Activated CD4-positive, alpha-beta memory T cell treated with anti-CD3 and anti-CD28 coated beads for 36 hours (primary cell): ENCODE measurements around the gene UPF2. TPM values are rescaled to one million over a fixed set of nuclear protein-coding genes. Genes with fewer than 3 reads are reported as not detected.
"Not testable (repeated sequence)": the region's sequence is repeated elsewhere in the genome, so short reads cannot be mapped to it uniquely, and the experiment has no call there.

Source experiments
- CTCF ChIA-PET: fragments of 350-600 bp; sonication (Branson Sonifier 250); formaldehyde crosslinking; loops from one replicate; lab custom pipeline; 2021; ENCODE audit warnings: antibody characterized with exemption, inconsistent platforms; lab: Charles Lee
- POLR2A ChIA-PET: fragments of 350-600 bp; sonication (Branson Sonifier 250); formaldehyde crosslinking; loops from one replicate; lab custom pipeline; 2021; ENCODE audit warnings: antibody characterized with exemption; lab: Charles Lee
- DNase-seq: peaks from one replicate; pipeline ENCODE4 v3.0.0-alpha.2; 2020
- H3K27ac Mint-ChIP-seq: one replicate; pipeline ENCODE4 v1.8.0; 2021; ENCODE audit warnings: mixed read lengths
- H3K27me3 Mint-ChIP-seq: one replicate; pipeline ENCODE4 v1.8.0; 2021; ENCODE audit warnings: mixed read lengths
- H3K36me3 Mint-ChIP-seq: one replicate; pipeline ENCODE4 v1.8.0; 2021; ENCODE audit warnings: mixed read lengths
- H3K4me1 Mint-ChIP-seq: one replicate; pipeline ENCODE4 v1.8.0; 2021; ENCODE audit warnings: low read depth, mixed read lengths
- H3K4me3 Mint-ChIP-seq: one replicate; pipeline ENCODE4 v1.8.0; 2021; ENCODE audit warnings: mild to moderate bottlenecking, mixed read lengths
- H3K9me3 Mint-ChIP-seq: one replicate; pipeline ENCODE4 v1.8.0; 2021; ENCODE audit warnings: mixed read lengths
- intact Hi-C: fragments of 100-400 bp; cut with micrococcal nuclease; formaldehyde crosslinking; loops from one replicate; pipeline ENCODE4 v1.15.1; 2023
- total RNA-seq, 2 experiments: library from RNA; stranded (reverse); gene quantifications; one replicate each; pipeline ENCODE4 v1.2.3, GENCODE V29; 2021

Gene UPF2
- total RNA-seq, 2 experiments from 2014 or later = 29.5 to 32.0 TPM

GRCh38 chr10:12031404-12031803 is 11.2 kb downstream of the UPF2 start:
- Mint-ChIP-seq H3K9me3 (no peaks in the 10 kb centered on the region), H3K27ac (no peak overlapping the region), H3K4me1 (peaks cover 32% of the 10 kb centered on the region), H3K4me3 (no peak overlapping the region), H3K27me3 (no peaks in the 10 kb centered on the region), H3K36me3 (peaks cover 48% of the 10 kb centered on the region)
- CTCF ChIA-PET = no interaction called here
- POLR2A ChIA-PET = no interaction called here
- DNase-seq = no peak
- intact Hi-C loops = no loop called here

- intact Hi-C loops = no loop called here
- peaks cover 33% of the 10 kb centered on the region for H3K36me3 Mint-ChIP-seq
- no peaks in the 10 kb centered on the region for H3K9me3 Mint-ChIP-seq
- DNase-seq = no peak
- peaks cover 35% of the 10 kb centered on the region for H3K4me1 Mint-ChIP-seq
- H3K27me3 Mint-ChIP-seq = no peaks in the 10 kb centered on the region
- POLR2A ChIA-PET = no interaction called here
- no peak overlapping the region for H3K4me3 Mint-ChIP-seq
- CTCF ChIA-PET = no interaction called here
- H3K27ac Mint-ChIP-seq = no peak overlapping the region
These were observed 15.1 kb downstream of the UPF2 start for GRCh38 chr10:12027539-12027938.

- Mint-ChIP-seq H3K27ac (no peak overlapping the region), H3K36me3 (peaks cover 23% of the 10 kb centered on the region), H3K4me3 (no peak overlapping the region), H3K4me1 (peaks cover 30% of the 10 kb centered on the region), H3K9me3 (no peaks in the 10 kb centered on the region), H3K27me3 (no peaks in the 10 kb centered on the region)
- POLR2A ChIA-PET = interaction anchor here (1.2 kb wide), 1 partner anchor 16 kb away, joined by 3 read pairs; no protein-coding TSS in a partner anchor
- CTCF ChIA-PET = interaction anchor here (0.6 to 2.1 kb wide), 2 partner anchors 39 to 95 kb away, joined by 3 to 6 read pairs; no protein-coding TSS in a partner anchor
- no peak for DNase-seq
- intact Hi-C loops = no loop called here
These were observed 17.0 kb downstream of the UPF2 start for GRCh38 chr10:12025591-12025990.

GRCh38 chr10:12022580-12023257 is 19.9 kb downstream of the UPF2 start:
- peaks cover 11% of the 10 kb centered on the region for H3K36me3 Mint-ChIP-seq
- POLR2A ChIA-PET = no interaction called here
- no peaks in the 10 kb centered on the region for H3K27me3 Mint-ChIP-seq
- intact Hi-C loops = no loop called here
- H3K4me1 Mint-ChIP-seq = peaks cover 24% of the 10 kb centered on the region
- no peak for DNase-seq
- peak overlapping the region; percentile 18 for H3K27ac Mint-ChIP-seq
- CTCF ChIA-PET = no interaction called here
- no peaks in the 10 kb centered on the region for H3K9me3 Mint-ChIP-seq
- H3K4me3 Mint-ChIP-seq = no peak overlapping the region

GRCh38 chr10:12020574-12020973 is 22.0 kb downstream of the UPF2 start:
- Mint-ChIP-seq H3K27me3 (no peaks in the 10 kb centered on the region), H3K27ac (no peak overlapping the region), H3K9me3 (no peaks in the 10 kb centered on the region), H3K36me3 (peaks cover 6% of the 10 kb centered on the region), H3K4me3 (no peak overlapping the region), H3K4me1 (peaks cover 14% of the 10 kb centered on the region)
- intact Hi-C loops = no loop called here
- DNase-seq = no peak
- CTCF ChIA-PET = no interaction called here
- POLR2A ChIA-PET = no interaction called here

GRCh38 chr10:12019283-12019971 is 23.2 kb downstream of the UPF2 start:
- no peak overlapping the region for H3K27ac Mint-ChIP-seq
- peaks cover 14% of the 10 kb centered on the region for H3K4me1 Mint-ChIP-seq
- POLR2A ChIA-PET = no interaction called here
- no peak for DNase-seq
- CTCF ChIA-PET = no interaction called here
- peaks cover 10% of the 10 kb centered on the region for H3K36me3 Mint-ChIP-seq
- H3K4me3 Mint-ChIP-seq = no peak overlapping the region
- H3K27me3 Mint-ChIP-seq = no peaks in the 10 kb centered on the region
- no peaks in the 10 kb centered on the region for H3K9me3 Mint-ChIP-seq
- intact Hi-C loops = no loop called here

GRCh38 chr10:12018438-12019282 is 23.9 kb downstream of the UPF2 start:
- intact Hi-C loops = no loop called here
- H3K27ac Mint-ChIP-seq = no peak overlapping the region
- H3K4me1 Mint-ChIP-seq = peaks cover 14% of the 10 kb centered on the region
- H3K36me3 Mint-ChIP-seq = peaks cover 13% of the 10 kb centered on the region
- no peaks in the 10 kb centered on the region for H3K9me3 Mint-ChIP-seq
- ChIA-PET CTCF (no interaction called here), POLR2A (no interaction called here)
- no peaks in the 10 kb centered on the region for H3K27me3 Mint-ChIP-seq
- DNase-seq = no peak
- H3K4me3 Mint-ChIP-seq = no peak overlapping the region

- DNase-seq = no peak
- H3K9me3 Mint-ChIP-seq = peaks cover 7% of the 10 kb centered on the region
- no peak overlapping the region for H3K27ac Mint-ChIP-seq
- peaks cover 6% of the 10 kb centered on the region for H3K4me1 Mint-ChIP-seq
- POLR2A ChIA-PET = no interaction called here
- no peak overlapping the region for H3K4me3 Mint-ChIP-seq
- intact Hi-C loops = no loop called here
- H3K27me3 Mint-ChIP-seq = no peaks in the 10 kb centered on the region
- H3K36me3 Mint-ChIP-seq = peaks cover 40% of the 10 kb centered on the region
- CTCF ChIA-PET = no interaction called here
These were observed 28.7 kb downstream of the UPF2 start for GRCh38 chr10:12013926-12014325.

GRCh38 chr10:12013391-12013790 is 29.2 kb downstream of the UPF2 start:
- intact Hi-C loops, H3K27me3 Mint-ChIP-seq, POLR2A ChIA-PET, CTCF ChIA-PET, DNase-seq, H3K9me3 Mint-ChIP-seq, H3K4me1 Mint-ChIP-seq, H3K4me3 Mint-ChIP-seq, H3K27ac Mint-ChIP-seq: not testable (repeated sequence)
- H3K36me3 Mint-ChIP-seq = peaks cover 43% of the 10 kb centered on the region

GRCh38 chr10:12010353-12010752 is 32.3 kb downstream of the UPF2 start:
- Mint-ChIP-seq H3K27me3 (no peaks in the 10 kb centered on the region), H3K4me3 (no peak overlapping the region), H3K4me1 (peaks cover 2% of the 10 kb centered on the region), H3K27ac (no peak overlapping the region), H3K36me3 (peaks cover 50% of the 10 kb centered on the region), H3K9me3 (peaks cover 7% of the 10 kb centered on the region)
- ChIA-PET POLR2A (no interaction called here), CTCF (no interaction called here)
- intact Hi-C loops = no loop called here
- DNase-seq = no peak

- intact Hi-C loops, H3K4me3 Mint-ChIP-seq, POLR2A ChIA-PET, DNase-seq, H3K27me3 Mint-ChIP-seq, H3K4me1 Mint-ChIP-seq, H3K9me3 Mint-ChIP-seq, CTCF ChIA-PET, H3K27ac Mint-ChIP-seq: not testable (repeated sequence)
- peaks cover 56% of the 10 kb centered on the region for H3K36me3 Mint-ChIP-seq
These were observed 33.8 kb downstream of the UPF2 start for GRCh38 chr10:12008842-12009241.

- H3K9me3 Mint-ChIP-seq = peaks cover 7% of the 10 kb centered on the region
- H3K4me1 Mint-ChIP-seq = peaks cover 16% of the 10 kb centered on the region
- H3K36me3 Mint-ChIP-seq = peaks cover 60% of the 10 kb centered on the region
- H3K4me3 Mint-ChIP-seq = no peak overlapping the region
- DNase-seq = no peak
- intact Hi-C loops = no loop called here
- CTCF ChIA-PET = interaction anchor here (1.3 kb wide), 1 partner anchor 20 kb away, joined by 6 read pairs; no protein-coding TSS in a partner anchor
- H3K27me3 Mint-ChIP-seq = no peaks in the 10 kb centered on the region
- POLR2A ChIA-PET = no interaction called here
- H3K27ac Mint-ChIP-seq = no peak overlapping the region
These were observed 35.9 kb downstream of the UPF2 start for GRCh38 chr10:12006671-12007070.
